Activated CD8-positive, alpha-beta T cell treated with anti-CD3 and anti-CD28 coated beads, Interleukin-2, amount 10 ng/mL, durations not matched to agents 7 days and 5 days (primary cell): ENCODE data around the gene APBA3. TPM values are rescaled to one million over a fixed set of nuclear protein-coding genes. Genes with fewer than 3 reads are reported as not detected.
A peak's percentile ranks its signal among the peaks of the same experiment; 100 is the strongest.
"Not testable (repeated sequence)": the region's sequence is repeated elsewhere in the genome, so short reads cannot be mapped to it uniquely, and the experiment has no call there.

Experiments used
- ATAC-seq: fragments of 150-1000 bp; cut with Tn5 transposase; one replicate; pipeline ENCODE4 v1.10.0; 2021; ENCODE audit warnings: moderate library complexity
- CTCF ChIA-PET: fragments of 350-600 bp; sonication (Branson Sonifier 250); formaldehyde crosslinking; loops from one replicate; lab custom pipeline; 2021; ENCODE audit warnings: antibody characterized with exemption; lab: Charles Lee
- POLR2A ChIA-PET: fragments of 350-600 bp; sonication (Branson Sonifier 250); formaldehyde crosslinking; loops from one replicate; lab custom pipeline; 2021; ENCODE audit warnings: antibody characterized with exemption; lab: Charles Lee
- DNase-seq: peaks from one replicate; pipeline ENCODE4 v3.0.0-alpha.2; 2020
- H3K27ac Mint-ChIP-seq: one replicate; pipeline ENCODE4 v1.8.0; 2021; ENCODE audit warnings: mild to moderate bottlenecking, mixed read lengths
- H3K27me3 Mint-ChIP-seq: one replicate; pipeline ENCODE4 v1.8.0; 2021; ENCODE audit warnings: low read depth, mixed read lengths
- H3K36me3 Mint-ChIP-seq: one replicate; pipeline ENCODE4 v1.8.0; 2021; ENCODE audit warnings: low read depth, mixed read lengths
- H3K4me1 Mint-ChIP-seq: one replicate; pipeline ENCODE4 v1.8.0; 2021; ENCODE audit warnings: low read depth, mixed read lengths
- H3K4me3 Mint-ChIP-seq: one replicate; pipeline ENCODE4 v1.8.0; 2021; ENCODE audit warnings: mild to moderate bottlenecking, mixed read lengths
- H3K9me3 Mint-ChIP-seq: one replicate; pipeline ENCODE4 v1.8.0; 2022; ENCODE audit warnings: mixed read lengths; ENCODE audit not compliant: insufficient read depth
- total RNA-seq, 2 experiments: library from RNA; stranded (reverse); gene quantifications; one replicate each; pipeline ENCODE4 v1.2.3, GENCODE V29; 2021

Gene APBA3
- total RNA-seq, 2 experiments from 2014 or later = 39.6 to 40.5 TPM

DNA sequence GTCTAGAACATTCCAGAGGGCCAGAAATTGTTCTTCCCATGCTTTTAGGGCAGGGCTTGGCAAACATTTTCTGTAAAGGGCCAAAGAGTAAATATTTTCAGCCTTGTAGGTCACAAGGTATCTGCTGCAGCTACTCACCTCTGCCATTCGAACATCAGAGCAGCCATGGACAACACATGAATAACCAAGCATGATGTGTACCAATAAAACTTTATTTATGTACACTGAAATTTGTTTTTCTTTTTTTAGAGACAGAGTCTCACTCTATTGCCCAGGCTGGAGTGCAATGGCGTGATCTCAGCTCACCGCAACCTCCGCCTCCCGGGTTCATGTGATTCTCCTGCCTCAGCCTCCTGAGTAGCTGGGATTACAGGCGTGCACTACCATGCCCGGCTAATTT is 3.8 kb downstream of the APBA3 start:
- H3K4me3 Mint-ChIP-seq, H3K27ac Mint-ChIP-seq, POLR2A ChIA-PET, DNase-seq, H3K27me3 Mint-ChIP-seq, CTCF ChIA-PET, ATAC-seq, H3K9me3 Mint-ChIP-seq: not testable (repeated sequence)
- H3K36me3 Mint-ChIP-seq = peaks cover 31% of the 10 kb centered on the region
- H3K4me1 Mint-ChIP-seq = peaks cover 41% of the 10 kb centered on the region

DNA sequence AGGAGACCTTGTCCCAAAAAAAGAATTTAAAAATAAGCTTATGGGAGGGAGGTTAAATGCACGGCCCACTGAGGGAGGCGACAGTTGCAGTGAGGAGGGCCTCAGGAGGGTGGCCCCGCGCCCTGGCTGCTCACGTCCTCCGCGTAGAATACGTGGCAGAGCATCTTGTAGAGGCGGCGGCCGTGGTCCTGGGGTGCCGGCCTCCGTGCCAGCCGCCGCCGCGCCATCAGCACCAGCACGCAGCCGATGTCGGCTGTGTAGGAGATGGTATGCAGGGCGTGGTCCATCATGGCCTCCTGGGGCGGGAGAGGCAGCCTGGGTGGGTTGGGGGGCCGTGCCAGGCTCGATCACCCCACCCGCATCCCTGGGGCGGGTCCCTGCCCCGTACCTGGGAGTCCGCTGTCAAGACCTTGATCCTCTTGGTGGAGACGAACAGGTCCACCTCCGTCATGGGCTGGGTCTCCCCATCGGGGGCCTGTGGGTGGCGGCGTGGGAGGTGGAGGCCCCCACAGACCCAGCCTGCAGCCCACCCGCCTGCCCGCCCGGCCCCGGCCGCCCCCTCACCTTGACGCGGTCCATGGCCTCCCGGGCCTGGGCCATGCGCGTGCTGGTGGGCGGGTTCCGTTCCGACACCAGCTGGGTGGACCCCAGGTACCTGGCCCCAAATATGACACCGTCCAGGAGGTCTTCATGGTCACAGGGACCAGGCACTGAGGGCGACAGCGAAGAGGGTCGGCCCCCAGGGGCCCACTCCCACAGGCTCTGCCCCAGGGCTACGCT is 7.7 kb downstream of the APBA3 start:
- H3K27me3 Mint-ChIP-seq = no peaks in the 10 kb centered on the region
- POLR2A ChIA-PET = no interaction called here
- DNase-seq = no peak

DNA sequence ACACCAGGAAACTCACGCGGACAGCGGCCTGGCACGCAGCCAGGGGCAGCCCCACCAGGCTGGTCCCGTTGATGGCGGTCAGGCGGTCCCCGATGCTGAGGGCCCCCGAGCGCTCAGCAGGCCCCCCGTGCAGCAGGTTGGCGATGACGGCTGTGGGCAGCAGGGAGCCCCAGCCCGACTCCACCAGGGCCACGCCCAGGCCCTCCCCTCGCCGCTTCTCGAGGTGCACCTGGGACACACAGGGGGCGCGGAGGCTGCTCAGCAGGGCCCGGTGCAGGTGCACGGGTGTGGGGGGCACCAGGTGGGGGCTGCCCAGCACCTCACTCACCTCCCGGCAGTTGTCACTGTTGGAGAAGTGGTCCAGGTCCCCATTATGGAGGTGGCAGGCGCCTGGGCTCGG is 9.0 kb downstream of the APBA3 start:
- Mint-ChIP-seq H3K27me3 (no peaks in the 10 kb centered on the region), H3K27ac (no peak overlapping the region), H3K9me3 (no peaks in the 10 kb centered on the region), H3K4me1 (peaks cover 13% of the 10 kb centered on the region), H3K36me3 (peaks cover 34% of the 10 kb centered on the region), H3K4me3 (no peak overlapping the region)
- CTCF ChIA-PET = no interaction called here
- ATAC-seq (no peak), DNase-seq (no peak)
- POLR2A ChIA-PET = no interaction called here

More for the DNA sequence above, 7.7 kb downstream of the APBA3 start:
- peaks cover 13% of the 10 kb centered on the region for H3K4me1 Mint-ChIP-seq
- ATAC-seq = no peak
- H3K9me3 Mint-ChIP-seq = no peaks in the 10 kb centered on the region
- no peak overlapping the region for H3K4me3 Mint-ChIP-seq
- CTCF ChIA-PET = interaction anchor here (1.4 kb wide), 1 partner anchor 9 kb away, joined by 4 read pairs; the partner anchor contains the start of gene MRPL54
- peaks cover 40% of the 10 kb centered on the region for H3K36me3 Mint-ChIP-seq
- H3K27ac Mint-ChIP-seq = no peak overlapping the region

DNA sequence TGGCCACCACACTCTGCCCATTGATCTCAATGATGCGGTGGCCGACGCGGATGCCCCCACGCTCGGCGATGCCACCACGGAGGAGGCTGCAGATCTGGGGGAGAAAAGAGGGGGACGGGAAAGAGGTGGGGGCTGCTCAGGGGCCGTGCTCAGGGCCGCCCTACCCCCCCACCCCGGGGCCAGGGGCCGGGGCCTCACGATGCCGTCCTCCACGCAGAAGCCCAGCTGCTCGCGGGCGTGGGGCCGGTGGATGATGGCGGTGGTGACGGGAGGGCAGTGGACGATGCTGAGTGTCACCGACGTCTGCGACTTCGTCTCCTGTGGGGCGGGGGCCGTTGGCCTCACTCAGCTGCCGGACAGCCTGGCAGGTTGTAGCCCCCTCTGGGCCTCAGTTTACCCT is 10.3 kb downstream of the APBA3 start:
- no peak for ATAC-seq
- POLR2A ChIA-PET = no interaction called here

DNA sequence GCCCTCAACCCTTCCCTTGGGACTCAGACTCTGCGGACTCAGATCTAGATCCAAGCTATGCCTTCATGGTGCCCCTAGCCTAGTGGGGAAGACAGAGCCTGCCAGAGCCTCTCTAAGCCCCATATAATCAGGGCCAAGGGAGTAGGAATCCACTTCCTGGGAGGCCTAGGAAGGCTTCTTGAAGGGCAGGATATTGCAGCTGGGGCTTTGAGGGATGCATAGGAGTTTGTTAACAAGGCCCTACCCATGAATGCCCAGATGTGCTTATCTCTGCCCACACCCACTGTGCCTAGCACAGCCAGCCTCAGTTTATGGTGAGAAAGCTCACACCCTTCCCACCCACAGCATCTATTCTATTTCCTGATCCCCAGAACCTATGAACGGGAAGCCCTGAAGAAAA is 11.3 kb downstream of the APBA3 start:
- H3K27ac Mint-ChIP-seq = no peak overlapping the region
- ATAC-seq = no peak

More for the DNA sequence above, 10.3 kb downstream of the APBA3 start:
- Mint-ChIP-seq H3K27ac (no peak overlapping the region), H3K9me3 (no peaks in the 10 kb centered on the region), H3K4me1 (peaks cover 11% of the 10 kb centered on the region), H3K27me3 (no peaks in the 10 kb centered on the region), H3K36me3 (peaks cover 32% of the 10 kb centered on the region), H3K4me3 (no peak overlapping the region)
- DNase-seq = no peak
- CTCF ChIA-PET = no interaction called here

DNA sequence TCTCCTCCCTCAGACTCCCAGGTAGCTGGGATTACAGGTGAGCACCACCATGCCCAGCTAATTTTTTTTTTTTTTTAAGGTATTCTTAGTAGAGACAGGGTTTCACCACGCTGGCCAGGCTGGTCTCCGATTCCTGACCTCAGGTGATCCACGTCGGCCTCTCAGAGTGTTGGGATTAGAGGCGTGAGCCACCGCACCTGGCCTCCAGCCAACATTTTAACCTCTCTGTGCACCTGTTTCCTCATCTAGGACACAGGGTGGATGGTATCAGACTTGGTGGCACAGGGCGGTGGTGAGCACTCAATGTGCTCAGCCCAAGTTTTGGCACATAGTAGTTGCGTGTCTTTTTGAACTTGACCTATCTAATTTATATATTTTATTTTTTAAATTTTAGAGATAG is 12.5 kb downstream of the APBA3 start:
- Mint-ChIP-seq H3K36me3 (peaks cover 22% of the 10 kb centered on the region), H3K4me3 (no peak overlapping the region), H3K27me3 (no peaks in the 10 kb centered on the region), H3K27ac (no peak overlapping the region), H3K4me1 (no peaks in the 10 kb centered on the region), H3K9me3 (no peaks in the 10 kb centered on the region)
- ChIA-PET POLR2A (no interaction called here), CTCF (no interaction called here)
- DNase-seq (no peak), ATAC-seq (no peak)

More for the DNA sequence above, 11.3 kb downstream of the APBA3 start:
- ChIA-PET CTCF (interaction anchor here (1.1 to 1.2 kb wide), 2 partner anchors 9 to 12 kb away, joined by 3 read pairs; partner anchors contain the start of gene MRPL54), POLR2A (no interaction called here)
- no peak for DNase-seq
- peaks cover 28% of the 10 kb centered on the region for H3K36me3 Mint-ChIP-seq
- peaks cover 7% of the 10 kb centered on the region for H3K4me1 Mint-ChIP-seq
- no peak overlapping the region for H3K4me3 Mint-ChIP-seq
- H3K9me3 Mint-ChIP-seq = no peaks in the 10 kb centered on the region
- no peaks in the 10 kb centered on the region for H3K27me3 Mint-ChIP-seq

DNA sequence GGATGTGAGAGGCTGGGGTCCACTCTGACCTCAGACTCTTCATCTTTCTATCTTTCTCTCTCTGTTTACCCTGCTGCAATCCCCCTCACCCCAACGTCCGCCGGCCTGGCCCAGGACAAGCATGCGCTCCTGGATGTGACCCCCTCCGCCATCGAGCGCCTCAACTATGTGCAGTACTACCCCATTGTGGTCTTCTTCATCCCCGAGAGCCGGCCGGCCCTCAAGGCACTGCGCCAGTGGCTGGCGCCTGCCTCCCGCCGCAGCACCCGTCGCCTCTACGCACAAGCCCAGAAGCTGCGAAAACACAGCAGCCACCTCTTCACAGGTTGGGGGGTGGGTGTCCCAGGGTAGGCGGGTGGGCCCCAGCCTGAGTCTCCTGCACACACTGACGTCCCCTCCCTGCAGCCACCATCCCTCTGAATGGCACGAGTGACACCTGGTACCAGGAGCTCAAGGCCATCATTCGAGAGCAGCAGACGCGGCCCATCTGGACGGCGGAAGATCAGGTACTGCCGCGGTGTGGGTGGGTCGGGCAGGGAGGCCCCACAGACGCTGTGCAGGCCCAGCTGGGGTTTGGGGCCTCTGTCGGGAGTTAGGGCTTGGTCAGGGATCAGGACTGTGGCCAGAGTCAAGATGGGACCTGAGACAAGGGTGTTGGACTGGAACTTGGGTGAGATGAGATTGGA is 15.0 kb downstream of the APBA3 start:
- no peaks in the 10 kb centered on the region for H3K27me3 Mint-ChIP-seq
- no peaks in the 10 kb centered on the region for H3K9me3 Mint-ChIP-seq
- no peak for DNase-seq
- CTCF ChIA-PET = no interaction called here
- H3K36me3 Mint-ChIP-seq = peaks cover 13% of the 10 kb centered on the region
- ATAC-seq = no peak
- no peaks in the 10 kb centered on the region for H3K4me1 Mint-ChIP-seq
- POLR2A ChIA-PET = no interaction called here
- no peak overlapping the region for H3K4me3 Mint-ChIP-seq
- H3K27ac Mint-ChIP-seq = no peak overlapping the region

DNA sequence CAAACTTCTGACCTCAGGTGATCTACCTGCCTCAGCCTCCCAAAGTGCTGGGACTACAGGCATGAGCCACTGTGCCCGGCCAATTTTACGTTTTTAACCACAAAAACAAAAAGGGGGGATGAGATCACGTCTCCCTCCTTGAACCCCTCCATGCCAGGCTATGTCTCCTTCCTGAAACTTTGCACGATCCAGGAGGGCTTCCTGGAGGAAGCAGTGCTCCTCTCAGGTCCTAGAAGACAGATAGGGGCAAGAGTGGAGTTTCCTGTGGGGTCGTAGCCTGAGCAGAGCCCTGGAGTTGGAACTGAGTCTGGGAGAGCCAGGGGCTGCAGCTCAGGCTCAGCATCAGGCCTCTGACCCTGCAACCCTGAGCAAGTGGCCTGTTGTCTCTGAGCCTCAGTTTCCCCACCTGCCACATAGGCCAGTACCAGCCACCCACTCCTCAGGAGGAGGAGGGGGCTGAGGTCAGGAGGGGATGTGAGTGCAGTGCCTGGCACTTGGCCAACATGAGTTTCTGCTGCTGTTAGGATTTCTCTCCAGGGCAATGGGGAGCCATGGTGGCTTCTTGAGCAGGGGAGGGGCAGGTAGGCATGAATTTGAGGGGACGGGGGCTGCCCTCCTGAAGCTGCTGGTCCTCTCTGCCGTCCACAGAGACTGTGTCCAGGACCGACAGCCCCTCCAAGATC is 16.0 kb downstream of the APBA3 start:
- H3K4me1 Mint-ChIP-seq = no peaks in the 10 kb centered on the region

DNA sequence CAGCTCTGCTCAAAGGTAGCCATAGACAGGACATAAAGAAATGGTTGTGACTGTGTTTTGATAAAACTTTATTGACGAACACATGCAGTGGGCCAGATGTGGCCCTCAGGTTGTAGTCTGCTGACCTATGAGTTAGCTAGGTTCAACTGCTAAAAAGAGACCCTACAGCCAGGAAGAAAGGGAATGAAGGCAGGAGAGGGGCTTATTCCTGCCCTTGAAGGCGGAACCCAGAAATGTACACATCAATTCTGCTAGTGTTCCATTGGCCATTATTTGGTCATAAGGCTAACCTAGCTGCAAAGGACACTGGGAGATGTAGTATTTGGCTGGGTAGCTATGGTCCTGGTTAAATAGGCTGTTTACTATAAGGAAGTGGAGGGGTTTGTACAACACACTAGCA is 18.0 kb downstream of the APBA3 start:
- no peaks in the 10 kb centered on the region for H3K27me3 Mint-ChIP-seq
- H3K4me3 Mint-ChIP-seq = no peak overlapping the region
- DNase-seq (no peak), ATAC-seq (no peak)
- ChIA-PET POLR2A (interaction anchor here (1.4 kb wide), 1 partner anchor 19 kb away, joined by 3 read pairs; the partner anchor contains the start of gene MRPL54), CTCF (interaction anchor here (0.7 kb wide), 1 partner anchor 70 kb away, joined by 3 read pairs; no protein-coding TSS in a partner anchor)
- peaks cover 14% of the 10 kb centered on the region for H3K4me1 Mint-ChIP-seq
- no peak overlapping the region for H3K27ac Mint-ChIP-seq
- no peaks in the 10 kb centered on the region for H3K36me3 Mint-ChIP-seq
- no peaks in the 10 kb centered on the region for H3K9me3 Mint-ChIP-seq

More for the DNA sequence above, 16.0 kb downstream of the APBA3 start:
- POLR2A ChIA-PET = no interaction called here
- no peaks in the 10 kb centered on the region for H3K27me3 Mint-ChIP-seq
- CTCF ChIA-PET = no interaction called here
- ATAC-seq = no peak
- no peak for DNase-seq
- H3K36me3 Mint-ChIP-seq = peaks cover 8% of the 10 kb centered on the region
- H3K27ac Mint-ChIP-seq = no peak overlapping the region
- H3K9me3 Mint-ChIP-seq = no peaks in the 10 kb centered on the region
- no peak overlapping the region for H3K4me3 Mint-ChIP-seq

DNA sequence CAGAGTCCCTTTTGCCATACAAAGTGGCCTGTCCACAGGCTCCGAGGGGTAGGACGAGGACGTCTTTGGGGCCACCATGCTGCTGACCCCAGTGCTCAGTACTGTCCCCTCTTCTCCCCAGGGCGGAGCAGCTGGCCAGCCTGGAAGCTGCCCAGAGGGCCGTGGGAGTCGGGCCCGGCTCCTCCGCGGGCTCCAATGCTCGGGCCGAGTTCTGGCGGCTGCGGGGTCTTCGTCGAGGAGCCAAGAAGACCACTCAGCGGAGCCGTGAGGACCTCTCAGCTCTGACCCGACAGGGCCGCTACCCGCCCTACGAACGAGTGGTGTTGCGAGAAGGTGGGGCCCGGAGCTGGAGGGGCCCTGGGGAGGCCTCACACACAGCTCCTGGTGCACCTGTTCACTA is 21.1 kb downstream of the APBA3 start:
- ChIA-PET CTCF (interaction anchor here (0.8 to 2.0 kb wide), 5 partner anchors 9 to 109 kb away, joined by 3 to 7 read pairs (median 3); partner anchors contain the start of gene APBA3), POLR2A (no interaction called here)
- ATAC-seq = no peak
- no peak for DNase-seq
- Mint-ChIP-seq H3K36me3 (no peaks in the 10 kb centered on the region), H3K27ac (no peak overlapping the region), H3K4me3 (no peak overlapping the region), H3K27me3 (peaks cover 3% of the 10 kb centered on the region), H3K9me3 (no peaks in the 10 kb centered on the region), H3K4me1 (peaks cover 18% of the 10 kb centered on the region)

DNA sequence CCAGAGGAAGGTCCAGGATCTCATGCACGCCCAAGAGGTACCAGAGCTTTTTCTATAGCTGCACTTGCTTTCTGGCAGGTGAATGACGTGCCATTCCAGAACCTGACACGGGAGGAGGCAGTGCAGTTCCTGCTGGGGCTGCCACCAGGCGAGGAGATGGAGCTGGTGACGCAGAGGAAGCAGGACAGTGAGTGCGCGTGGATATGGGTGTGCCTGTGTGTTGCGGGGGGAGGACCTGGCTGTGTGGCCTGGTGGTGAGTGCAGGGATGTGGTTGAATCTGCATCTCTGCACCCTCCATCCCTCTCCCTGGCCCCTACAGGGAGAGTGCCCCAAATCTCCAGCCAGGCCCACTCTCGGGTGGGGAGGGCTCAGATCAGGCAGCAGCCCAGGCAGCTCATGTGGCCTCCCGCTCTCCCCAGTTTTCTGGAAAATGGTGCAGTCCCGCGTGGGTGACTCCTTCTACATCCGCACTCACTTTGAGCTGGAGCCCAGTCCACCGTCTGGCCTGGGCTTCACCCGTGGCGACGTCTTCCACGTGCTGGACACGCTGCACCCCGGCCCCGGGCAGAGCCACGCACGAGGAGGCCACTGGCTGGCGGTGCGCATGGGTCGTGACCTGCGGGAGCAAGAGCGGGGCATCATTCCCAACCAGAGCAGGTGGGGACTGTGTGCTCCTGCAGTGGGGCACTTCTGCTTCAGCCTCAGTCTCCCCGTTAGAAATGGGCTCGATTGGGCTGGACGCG is 22.8 kb downstream of the APBA3 start:
- CTCF ChIA-PET = interaction anchor here (0.9 to 2.0 kb wide), 4 partner anchors 10 to 24 kb away, joined by 3 to 7 read pairs (median 6); partner anchors contain the start of genes APBA3 and MRPL54

More for the DNA sequence above, 22.8 kb downstream of the APBA3 start:
- DNase-seq (no peak), ATAC-seq (no peak)
- Mint-ChIP-seq H3K9me3 (no peaks in the 10 kb centered on the region), H3K4me1 (peaks cover 18% of the 10 kb centered on the region), H3K36me3 (no peaks in the 10 kb centered on the region), H3K27me3 (peaks cover 3% of the 10 kb centered on the region), H3K27ac (peak overlapping the region; percentile 84), H3K4me3 (no peak overlapping the region)
- POLR2A ChIA-PET = interaction anchor here (0.7 to 1.3 kb wide), 2 partner anchors 18 to 24 kb away, joined by 3 to 4 read pairs; partner anchors contain the start of gene MRPL54
